SU-DHL-6 (cell line): ENCODE measurements around the gene PLPP7.

ENCODE experiments used
- H2AFZ ChIP-seq: fragments of 200-600 bp; sonication (generic); 2 replicates; pipeline ENCODE4 v1.6.1; 2014; ENCODE audit warnings: low read depth, mild to moderate bottlenecking, moderate library complexity, mixed read lengths, antibody characterized with exemption, low read length; ENCODE audit not compliant: severe bottlenecking
- H3F3A ChIP-seq: fragments of 200-600 bp; shearing (Covaris generic); 2 replicates; pipeline ENCODE4 v1.6.0; 2016; ENCODE audit warnings: antibody characterized with exemption, mild to moderate bottlenecking; ENCODE audit not compliant: insufficient read depth
- H3K27ac ChIP-seq: fragments of 200-600 bp; sonication (generic); 2 replicates; pipeline ENCODE4 v1.5.1; 2016; ENCODE audit warnings: low read depth, mild to moderate bottlenecking, low read length, moderate library complexity, mixed read lengths
- H3K27me3 ChIP-seq: fragments of 200-600 bp; sonication (generic), shearing (Covaris generic); 2 replicates; pipeline ENCODE4 v1.6.0; 2014; ENCODE audit warnings: mild to moderate bottlenecking, low read length
- H3K36me3 ChIP-seq: fragments of 200-600 bp; sonication (generic); 2 replicates; pipeline ENCODE4 v1.6.1; 2014; ENCODE audit warnings: mild to moderate bottlenecking, low read length, mixed read lengths
- H3K4me2 ChIP-seq: fragments of 300-600, 200-600 bp; shearing (Covaris generic), sonication (generic); 2 replicates; pipeline ENCODE4 v1.6.0; 2014; ENCODE audit warnings: low read length, low read depth, mild to moderate bottlenecking; ENCODE audit not compliant: poor library complexity, severe bottlenecking
- H3K4me3 ChIP-seq: fragments of 200-600 bp; sonication (generic); 2 replicates; pipeline ENCODE4 v1.5.1; 2014; ENCODE audit warnings: antibody characterized with exemption, low read length, mild to moderate bottlenecking, mixed read lengths; ENCODE audit not compliant: insufficient read depth, poor library complexity, severe bottlenecking
- H3K79me2 ChIP-seq: fragments of 200-600 bp; sonication (generic); 2 replicates; pipeline ENCODE4 v1.6.1; 2014; ENCODE audit warnings: mild to moderate bottlenecking, low read length, moderate library complexity; ENCODE audit not compliant: insufficient read depth
- H3K9ac ChIP-seq: fragments of 200-600 bp; sonication (generic); 2 replicates; pipeline ENCODE4 v1.7.0; 2014; ENCODE audit warnings: mild to moderate bottlenecking, low read length
- H3K9me2 ChIP-seq: fragments of 200-600 bp; sonication (generic); replicated peaks from 2 replicates; pipeline ENCODE4 v1.6.1; 2014; ENCODE audit warnings: low read length; ENCODE audit not compliant: insufficient read depth
- H3K9me3 ChIP-seq: fragments of 200-600 bp; sonication (generic); 2 replicates; pipeline ENCODE4 v1.6.1; 2014; ENCODE audit warnings: low read length, mixed read lengths; ENCODE audit not compliant: insufficient read depth
- H4K20me1 ChIP-seq: fragments of 200-600 bp; sonication (generic); 2 replicates; pipeline ENCODE4 v1.6.1; 2014; ENCODE audit warnings: low read depth, mild to moderate bottlenecking, antibody characterized with exemption, low read length, moderate library complexity, mixed read lengths
- CTCF ChIP-seq: fragments of 200-600 bp; sonication (generic); IDR thresholded peaks from one replicate; pipeline ENCODE4 v1.5.1; 2017; ENCODE audit warnings: antibody characterized with exemption, mild to moderate bottlenecking, low read length, moderate library complexity; ENCODE audit not compliant: insufficient read depth, poor library complexity, severe bottlenecking
- EZH2phosphoT487 ChIP-seq: fragments of 200-600 bp; sonication (generic), shearing (Covaris generic); conservative IDR thresholded peaks from 2 replicates; pipeline ENCODE4 v1.6.1; 2018; ENCODE audit warnings: mild to moderate bottlenecking, antibody characterized with exemption, low read length, moderate library complexity, mixed read lengths

The PLPP7 gene

GRCh38 chr9:131306397-131307004, 17.0 kb downstream of the PLPP7 start:
- H3K27me3 ChIP-seq = no peaks in the 10 kb centered on the region
- no peaks in the 10 kb centered on the region for H3K79me2 ChIP-seq
- H3K9ac ChIP-seq = no peak overlapping the region
- no peak overlapping the region for H2AFZ ChIP-seq
- no peak overlapping the region for H3K4me2 ChIP-seq
- H3K9me2 ChIP-seq = no peaks in the 10 kb centered on the region
- H3K27ac ChIP-seq = no peak overlapping the region
- no peaks in the 10 kb centered on the region for H3K9me3 ChIP-seq
- TF ChIP-seq EZH2phosphoT487 = no peak
- no peak for TF ChIP-seq CTCF
- no peaks in the 10 kb centered on the region for H3K36me3 ChIP-seq
- no peak overlapping the region for H3K4me3 ChIP-seq
- H3F3A ChIP-seq = no peaks in the 10 kb centered on the region
- no peaks in the 10 kb centered on the region for H4K20me1 ChIP-seq

GRCh38 chr9:131307974-131308373, 18.5 kb downstream of the PLPP7 start:
- Histone ChIP-seq H3K79me2 (no peaks in the 10 kb centered on the region), H3K4me3 (no peak overlapping the region), H3K27me3 (no peaks in the 10 kb centered on the region), H2AFZ (no peak overlapping the region), H3K9me3 (no peaks in the 10 kb centered on the region), H3K27ac (no peak overlapping the region), H3F3A (no peaks in the 10 kb centered on the region), H3K36me3 (no peaks in the 10 kb centered on the region), H3K4me2 (no peak overlapping the region), H3K9me2 (no peaks in the 10 kb centered on the region), H3K9ac (no peak overlapping the region), H4K20me1 (no peaks in the 10 kb centered on the region)
- no peak for TF ChIP-seq CTCF
- no peak for TF ChIP-seq EZH2phosphoT487

GRCh38 chr9:131308452-131308851, 18.9 kb downstream of the PLPP7 start:
- Histone ChIP-seq H3F3A (no peaks in the 10 kb centered on the region), H4K20me1 (no peaks in the 10 kb centered on the region), H3K4me3 (no peak overlapping the region), H3K79me2 (no peaks in the 10 kb centered on the region), H3K36me3 (no peaks in the 10 kb centered on the region), H3K27me3 (no peaks in the 10 kb centered on the region), H3K9me2 (no peaks in the 10 kb centered on the region), H3K9me3 (no peaks in the 10 kb centered on the region), H2AFZ (no peak overlapping the region), H3K27ac (no peak overlapping the region), H3K9ac (no peak overlapping the region), H3K4me2 (no peak overlapping the region)
- TF ChIP-seq CTCF = no peak
- no peak for TF ChIP-seq EZH2phosphoT487
